Measurements from ENCODE around the gene PPP1CA.

DNA sequence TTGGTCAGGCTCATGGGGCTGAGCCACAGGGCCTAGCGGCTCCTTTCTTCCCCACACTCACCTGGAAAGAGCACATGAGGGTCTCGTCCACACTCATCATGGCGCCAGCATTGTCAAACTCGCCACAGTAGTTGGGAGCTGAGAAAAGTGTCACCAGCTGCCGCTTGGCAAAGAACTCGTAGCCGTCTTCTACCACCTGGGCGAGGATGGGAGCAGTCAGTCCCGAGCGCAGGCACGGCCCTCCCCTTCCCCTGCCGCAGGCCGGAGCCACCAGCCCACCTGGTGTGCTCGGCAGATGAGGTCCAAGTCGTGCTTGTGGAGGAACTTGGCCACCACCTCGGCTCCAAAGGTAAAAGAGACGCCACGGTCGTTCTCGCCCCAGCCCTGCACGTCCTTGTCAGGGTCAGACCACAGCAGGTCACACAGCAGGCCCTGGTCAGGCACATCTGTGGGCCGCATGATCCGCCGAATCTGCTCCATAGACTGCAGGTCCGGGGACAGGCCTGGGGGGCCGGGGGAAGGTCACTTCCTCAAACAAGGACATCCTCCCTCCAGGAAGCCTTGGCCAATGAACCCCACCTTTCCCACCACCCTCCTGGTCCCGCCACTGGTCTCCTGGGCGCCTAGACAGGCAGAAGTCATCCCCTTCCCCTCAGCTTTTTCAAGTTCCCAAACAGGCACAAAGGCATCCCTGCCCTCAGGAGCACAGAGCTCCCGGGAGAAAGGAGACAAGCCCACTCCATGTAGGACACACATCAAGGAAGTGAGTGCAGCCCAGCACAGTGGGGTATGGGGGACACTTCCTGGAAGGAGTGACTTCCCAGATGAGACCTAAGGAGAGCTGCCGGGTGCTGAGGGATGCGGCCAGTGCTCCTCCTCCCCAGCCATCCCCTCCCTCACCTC lies 2.7 kb downstream of the PPP1CA start:
- TF ChIP-seq, protein P1, sequence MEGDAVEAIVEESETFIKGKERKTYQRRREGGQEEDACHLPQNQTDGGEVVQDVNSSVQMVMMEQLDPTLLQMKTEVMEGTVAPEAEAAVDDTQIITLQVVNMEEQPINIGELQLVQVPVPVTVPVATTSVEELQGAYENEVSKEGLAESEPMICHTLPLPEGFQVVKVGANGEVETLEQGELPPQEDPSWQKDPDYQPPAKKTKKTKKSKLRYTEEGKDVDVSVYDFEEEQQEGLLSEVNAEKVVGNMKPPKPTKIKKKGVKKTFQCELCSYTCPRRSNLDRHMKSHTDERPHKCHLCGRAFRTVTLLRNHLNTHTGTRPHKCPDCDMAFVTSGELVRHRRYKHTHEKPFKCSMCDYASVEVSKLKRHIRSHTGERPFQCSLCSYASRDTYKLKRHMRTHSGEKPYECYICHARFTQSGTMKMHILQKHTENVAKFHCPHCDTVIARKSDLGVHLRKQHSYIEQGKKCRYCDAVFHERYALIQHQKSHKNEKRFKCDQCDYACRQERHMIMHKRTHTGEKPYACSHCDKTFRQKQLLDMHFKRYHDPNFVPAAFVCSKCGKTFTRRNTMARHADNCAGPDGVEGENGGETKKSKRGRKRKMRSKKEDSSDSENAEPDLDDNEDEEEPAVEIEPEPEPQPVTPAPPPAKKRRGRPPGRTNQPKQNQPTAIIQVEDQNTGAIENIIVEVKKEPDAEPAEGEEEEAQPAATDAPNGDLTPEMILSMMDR (IDR thresholded peaks at IDR 0.05) = no peak
- TF ChIP-seq POLR2A (IDR thresholded peaks at IDR 0.05) = no peak
